Tibial artery (tissue), 4 donors: Measurements from ENCODE around the gene CEBPG.

Source experiments
- DNase-seq, 2 donors: peaks; one replicate each; pipeline ENCODE4 v3.0.0-alpha.2; 2019
- H3K27ac ChIP-seq, 2 donors: fragments of 200-600 bp; sonication (generic) in 1 of 2; 1 replicate in 1 of 2; 2 replicates in 1 of 2; pipeline ENCODE4 v1.5.1; 2018 to 2019; ENCODE audit warnings: mild to moderate bottlenecking in 1 of 2
- H3K27me3 ChIP-seq, 2 donors: fragments of 200-600 bp; sonication (generic) in 1 of 2; one replicate each; pipeline versions ENCODE4 v1.5.1 to v1.6.0; 2016 to 2019
- H3K36me3 ChIP-seq, 3 donors: fragments of 200-600 bp; sonication (generic) in 2 of 3; one replicate each; pipeline ENCODE4 v1.5.1; 2016 to 2019; ENCODE audit warnings: mild to moderate bottlenecking in 2 of 3
- H3K4me1 ChIP-seq, 4 donors: fragments of 200-600 bp; sonication (generic) in 2 of 4; 1 replicate in 3 of 4; 2 replicates in 1 of 4; pipeline ENCODE4 v1.5.1; 2016 to 2019
- H3K4me3 ChIP-seq, 2 donors: fragments of 200-600 bp; sonication (generic) in 1 of 2; 1 replicate in 1 of 2; 2 replicates in 1 of 2; pipeline ENCODE4 v1.5.1; 2018 to 2019; ENCODE audit warnings: mild to moderate bottlenecking in 2 of 2
- H3K9me3 ChIP-seq, 3 donors: fragments of 200-600 bp; sonication (generic) in 1 of 3; one replicate each; pipeline ENCODE4 v1.5.1; 2016 to 2019
- CTCF ChIP-seq, 2 experiments: fragments of 200-600 bp in 1 of 2; fragments of 450-650 bp in 1 of 2; IDR thresholded peaks; one replicate each; pipeline ENCODE4 v1.5.1; 2017 to 2019; ENCODE audit warnings: antibody characterized with exemption in 2 of 2, mild to moderate bottlenecking in 1 of 2, moderate library complexity in 1 of 2
- intact Hi-C: fragments of 100-400 bp; cut with DNase I; formaldehyde crosslinking; loops from one replicate; pipeline ENCODE4 v1.15.0; 2023; ENCODE audit warnings: low total_unique reads

The CEBPG gene

DNA sequence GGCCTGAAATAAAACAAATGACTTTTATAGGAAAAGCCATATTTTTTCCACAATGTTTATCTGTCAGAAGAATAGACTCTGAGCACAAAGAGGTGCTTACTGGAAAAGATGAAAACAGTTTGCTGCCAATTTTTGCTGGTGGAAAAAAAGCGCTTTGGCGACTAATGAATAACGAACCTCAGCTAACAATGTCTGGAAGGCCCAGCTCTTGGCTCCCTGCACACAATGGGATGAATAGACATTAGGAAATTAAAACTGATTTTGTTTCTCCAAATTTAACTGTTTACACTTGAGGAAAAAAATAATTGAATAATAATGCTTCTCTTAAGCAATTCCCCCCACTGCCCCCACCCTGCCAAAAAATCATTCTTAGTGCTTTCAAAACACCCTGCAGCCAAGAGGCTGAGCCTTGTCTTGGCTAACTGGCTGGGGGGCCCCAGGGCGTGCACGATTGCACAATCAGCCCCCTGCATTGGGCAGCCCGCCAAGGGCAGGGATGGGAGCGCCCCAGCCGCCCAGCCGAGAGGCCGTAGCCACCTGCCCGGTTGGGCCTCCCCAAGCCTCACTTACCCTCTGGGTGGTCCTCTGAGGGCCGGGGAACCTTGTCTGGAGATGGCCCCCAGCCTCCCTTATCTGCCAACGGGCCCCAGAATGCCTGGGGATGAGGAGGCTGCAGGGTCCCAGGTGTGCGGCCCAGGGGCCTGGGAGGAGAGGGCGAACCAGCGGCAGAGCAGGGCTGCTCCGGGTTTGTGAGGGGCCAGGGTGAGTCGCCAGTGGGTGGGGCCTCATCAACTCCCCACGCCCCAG, 16.8 kb downstream of the CEBPG start:
- H3K27me3 ChIP-seq = no peaks in the 10 kb centered on the region
- H3K4me1 ChIP-seq = peaks cover 0 to 72% (median 43%) of the 10 kb centered on the region in 4 donors
- H3K27ac ChIP-seq = peak overlapping the region in 1 of 2 donors; percentile 48
- H3K36me3 ChIP-seq = peaks cover 10 to 19% (median 13%) of the 10 kb centered on the region in 3 donors
- DNase-seq = peak; percentile 69 to 78
- intact Hi-C loops = no loop called here
- H3K9me3 ChIP-seq = no peaks in the 10 kb centered on the region
- TF ChIP-seq CTCF (IDR thresholded peaks at IDR 0.05) = no peak
- H3K4me3 ChIP-seq = no peak overlapping the region

DNA sequence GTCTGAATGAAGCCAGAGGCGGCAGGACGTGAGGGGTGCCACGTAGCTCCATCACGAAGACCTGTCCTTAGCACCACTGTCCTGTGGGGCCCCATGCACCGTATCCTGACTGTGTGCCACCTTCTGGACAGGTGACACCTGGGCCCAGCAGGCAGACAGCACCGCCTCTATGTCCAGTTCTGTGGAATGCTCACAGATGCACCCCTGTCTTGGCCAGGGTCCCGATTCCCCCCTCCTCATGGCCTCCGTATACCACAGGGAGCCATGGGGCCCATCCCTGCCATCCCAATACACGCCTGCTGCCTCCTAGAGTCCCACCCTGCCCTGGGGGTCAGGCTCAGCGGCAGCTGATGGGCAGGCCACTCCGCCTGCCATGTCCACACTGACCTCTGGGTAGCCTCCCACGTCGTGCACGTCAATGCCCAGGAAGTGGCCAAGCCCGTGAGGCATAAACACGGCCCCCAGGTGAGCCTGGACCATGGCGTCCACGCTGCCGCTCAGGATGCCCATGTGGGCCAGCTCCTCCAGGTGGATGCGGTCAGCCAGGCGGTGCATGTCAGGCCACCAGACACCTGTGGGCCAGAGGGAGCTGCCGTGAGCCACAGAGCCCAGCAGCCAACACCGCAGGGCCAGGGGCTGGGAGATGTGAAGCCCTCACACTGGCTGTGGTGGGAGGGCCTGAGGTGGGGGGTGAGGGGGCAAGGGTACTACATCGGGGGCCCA, 17.6 kb downstream of the CEBPG start:
- intact Hi-C loops = no loop called here
- no peaks in the 10 kb centered on the region for H3K9me3 ChIP-seq
- H3K27ac ChIP-seq = no peak overlapping the region
- no peak overlapping the region for H3K4me3 ChIP-seq
- TF ChIP-seq CTCF (IDR thresholded peaks at IDR 0.05) = no peak
- H3K27me3 ChIP-seq = no peaks in the 10 kb centered on the region
- H3K36me3 ChIP-seq = peaks cover 10 to 16% (median 13%) of the 10 kb centered on the region in 3 donors
- peaks cover 0 to 80% (median 50%) of the 10 kb centered on the region in 4 donors for H3K4me1 ChIP-seq
- peak in 1 of 2 donors; percentile 22 for DNase-seq

- Histone ChIP-seq H3K9me3 (no peaks in the 10 kb centered on the region), H3K4me1 (peaks cover 0 to 87% (median 55%) of the 10 kb centered on the region in 4 donors), H3K27ac (no peak overlapping the region), H3K27me3 (no peaks in the 10 kb centered on the region), H3K36me3 (peaks cover 4 to 9% (median 7%) of the 10 kb centered on the region in 3 donors), H3K4me3 (no peak overlapping the region)
- DNase-seq = peak in 1 of 2 donors; percentile 15
- intact Hi-C loops = no loop called here
- TF ChIP-seq CTCF (IDR thresholded peaks at IDR 0.05) = no peak
Observed at GRCh38 chr19:33391631-33392249, 18.2 kb downstream of the CEBPG start.

DNA sequence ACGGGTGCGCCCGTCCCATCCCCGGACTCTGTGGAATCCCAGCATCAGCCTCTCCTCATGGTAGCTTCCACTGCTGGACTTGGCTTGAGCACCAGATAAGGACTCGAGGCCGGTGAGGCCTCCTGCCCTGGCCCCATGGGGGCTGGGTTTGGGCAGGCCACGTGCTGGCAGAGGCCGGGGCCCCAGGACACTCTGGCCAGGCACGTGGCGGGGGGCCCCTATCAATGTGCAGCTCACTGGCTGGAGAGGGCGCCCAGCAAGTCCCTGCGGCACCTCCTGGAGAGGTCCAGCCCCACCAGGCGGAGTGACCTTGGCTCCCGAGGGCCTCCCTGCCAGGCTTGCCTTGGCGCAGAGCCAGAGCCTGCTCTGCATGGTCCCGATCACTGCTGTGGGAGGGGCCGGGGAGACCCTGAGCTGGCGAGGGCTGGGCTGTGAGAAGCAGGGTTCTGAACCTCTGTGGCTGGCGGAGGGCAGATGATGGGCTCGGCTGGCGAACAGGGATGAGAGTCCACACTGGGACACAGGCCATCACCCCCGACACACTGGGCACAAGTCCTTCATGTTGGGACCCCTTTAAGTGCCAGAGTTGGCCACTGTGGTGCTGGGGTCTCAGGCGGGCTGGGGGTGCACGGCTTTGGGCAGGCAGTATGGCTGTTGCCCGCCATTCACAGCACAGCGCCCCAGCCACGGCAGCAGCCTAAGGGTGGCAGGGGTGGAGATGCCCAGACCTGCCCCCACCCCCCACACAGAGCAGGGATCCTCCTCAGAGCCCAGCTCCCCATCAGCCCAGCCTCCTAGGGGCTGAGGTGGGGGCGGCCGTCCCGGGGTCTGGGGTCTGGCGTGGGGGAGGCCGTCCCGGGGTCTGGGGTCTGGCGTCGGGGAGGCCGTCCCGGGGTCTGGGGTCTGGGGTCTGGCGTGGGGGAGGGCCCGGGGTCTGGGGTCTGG, 19.1 kb downstream of the CEBPG start:
- Histone ChIP-seq H3K27ac (no peak overlapping the region), H3K4me1 (peaks cover 0 to 92% (median 63%) of the 10 kb centered on the region in 4 donors), H3K27me3 (no peaks in the 10 kb centered on the region), H3K36me3 (peaks cover 0 to under 1% (median 0%) of the 10 kb centered on the region in 3 donors), H3K9me3 (no peaks in the 10 kb centered on the region), H3K4me3 (no peak overlapping the region)
- DNase-seq = peak; percentile 21 to 66
- TF ChIP-seq CTCF (IDR thresholded peaks at IDR 0.05) = no peak
- intact Hi-C loops = no loop called here
